GM18517 (cell line): ENCODE data around the gene FFAR1.
"Not testable (repeated sequence)": the region's sequence is repeated elsewhere in the genome, so short reads cannot be mapped to it uniquely, and the experiment has no call there.

ENCODE experiments used
- ATAC-seq: cut with Tn5 transposase; IDR thresholded peaks from one replicate; pipeline ENCODE4 v1.9.1; 2021; ENCODE audit warnings: mild to moderate bottlenecking, moderate library complexity; ENCODE audit not compliant: unreplicated experiment

FFAR1 gene

DNA sequence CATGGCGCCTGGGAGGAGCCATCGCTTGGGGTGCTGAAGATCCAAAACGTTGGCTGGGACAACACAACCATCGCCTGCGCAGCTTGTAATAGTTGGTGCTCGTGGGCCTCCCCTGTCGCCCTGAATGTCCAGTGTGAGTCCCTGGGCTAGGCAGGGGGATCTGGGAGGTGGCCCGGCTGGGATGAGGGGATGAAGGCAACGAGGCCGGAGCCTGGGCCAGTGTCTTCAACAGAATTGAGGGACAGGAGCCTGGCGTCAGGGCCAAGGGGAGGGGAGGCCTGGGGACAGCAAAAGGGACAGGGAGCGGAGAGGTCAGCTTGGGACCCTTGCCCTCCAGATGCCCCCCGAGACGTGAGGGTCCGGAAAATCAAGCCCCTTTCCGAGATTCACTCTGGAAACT is 6.7 kb upstream of the FFAR1 start:
- no peak for ATAC-seq

DNA sequence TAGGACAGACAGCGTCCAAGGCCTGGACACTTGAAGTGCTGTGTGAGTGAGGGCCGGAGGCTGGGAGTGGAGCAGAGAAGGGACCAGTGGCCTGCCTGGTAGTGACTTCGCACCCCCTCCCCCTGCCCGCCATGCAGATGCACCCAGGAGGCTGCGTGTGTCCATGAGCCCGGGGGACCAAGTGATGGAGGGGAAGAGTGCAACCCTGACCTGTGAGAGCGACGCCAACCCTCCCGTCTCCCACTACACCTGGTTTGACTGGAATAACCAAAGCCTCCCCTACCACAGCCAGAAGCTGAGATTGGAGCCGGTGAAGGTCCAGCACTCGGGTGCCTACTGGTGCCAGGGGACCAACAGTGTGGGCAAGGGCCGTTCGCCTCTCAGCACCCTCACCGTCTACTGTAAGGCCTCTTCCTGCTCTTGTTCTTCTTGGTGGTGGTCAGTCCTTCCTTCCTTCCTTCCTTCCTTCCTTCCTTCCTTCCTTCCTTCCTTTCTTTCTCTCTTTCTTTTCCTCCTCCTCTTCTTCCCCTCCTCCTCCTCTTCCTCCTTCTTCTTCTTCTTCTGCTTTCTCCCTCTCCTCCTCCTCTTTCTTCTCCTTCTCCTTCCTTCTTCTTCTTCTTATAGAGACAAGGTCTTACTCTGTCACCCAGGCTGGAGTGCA is 6.0 kb upstream of the FFAR1 start:
- ATAC-seq: no peak

DNA sequence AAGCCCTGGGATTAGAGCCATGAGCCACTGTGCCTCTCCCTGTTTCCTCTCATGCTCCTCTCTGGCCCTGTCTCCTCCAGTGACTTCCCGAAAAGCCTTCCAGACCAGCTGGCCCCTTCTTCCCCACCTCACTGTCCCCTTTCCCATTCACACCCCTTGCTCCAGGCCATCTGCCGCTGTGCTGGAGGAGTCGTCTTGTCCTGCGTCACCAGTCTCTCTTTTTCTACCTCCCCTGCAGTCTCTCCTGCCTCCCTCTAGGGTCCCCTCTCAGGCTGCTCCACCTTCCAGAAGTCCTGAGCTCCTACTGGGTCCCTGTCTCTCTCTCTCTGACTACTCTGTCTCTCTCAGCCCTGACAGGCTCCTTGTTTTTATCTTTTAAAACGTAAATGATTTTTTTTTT is 5.3 kb upstream of the FFAR1 start:
- no peak for ATAC-seq

DNA sequence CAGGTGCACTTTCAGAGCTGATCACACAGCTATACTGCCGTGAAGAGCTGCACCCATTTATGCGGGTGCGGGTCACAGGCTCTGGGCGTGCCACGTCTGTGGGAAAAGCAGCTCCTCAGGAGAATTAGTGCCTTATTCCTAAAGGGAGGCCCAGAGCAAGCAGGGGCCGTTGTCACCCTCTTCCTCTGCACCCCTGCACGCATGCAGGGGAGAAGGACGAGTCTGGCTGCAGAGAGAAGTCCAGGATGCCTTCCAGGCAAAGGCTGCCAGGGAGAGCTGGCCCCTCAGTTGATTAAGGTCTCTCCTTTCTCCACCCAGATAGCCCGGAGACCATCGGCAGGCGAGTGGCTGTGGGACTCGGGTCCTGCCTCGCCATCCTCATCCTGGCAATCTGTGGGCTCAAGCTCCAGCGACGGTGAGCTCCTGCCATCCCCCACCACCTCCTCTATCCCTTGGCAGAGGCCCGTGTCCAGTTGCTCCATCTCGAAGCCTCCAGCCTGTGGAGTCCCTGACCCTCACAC is 3.1 kb upstream of the FFAR1 start:
- ATAC-seq: no peak

DNA sequence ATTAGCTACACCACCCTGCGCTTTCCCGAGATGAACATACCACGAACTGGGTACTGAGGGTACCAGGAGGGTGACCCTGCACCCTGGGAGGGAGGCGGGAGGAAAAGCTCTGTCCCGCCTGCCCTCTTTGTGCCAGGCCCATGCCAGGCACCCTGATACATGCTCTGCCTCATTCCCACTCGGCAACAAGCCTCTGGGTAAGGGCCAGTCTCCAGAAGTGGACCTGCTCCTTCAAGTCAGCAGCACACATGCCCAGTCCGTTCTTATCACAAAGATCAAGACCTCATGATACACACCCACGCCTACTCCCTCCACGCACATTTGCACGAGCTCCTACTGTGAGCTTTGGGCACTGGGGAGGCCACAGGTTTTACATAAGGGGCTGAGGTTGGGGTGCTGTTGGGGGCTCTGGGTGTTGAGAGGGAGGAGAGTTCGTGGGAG is 2.0 kb upstream of the FFAR1 start:
- ATAC-seq: no peak

DNA sequence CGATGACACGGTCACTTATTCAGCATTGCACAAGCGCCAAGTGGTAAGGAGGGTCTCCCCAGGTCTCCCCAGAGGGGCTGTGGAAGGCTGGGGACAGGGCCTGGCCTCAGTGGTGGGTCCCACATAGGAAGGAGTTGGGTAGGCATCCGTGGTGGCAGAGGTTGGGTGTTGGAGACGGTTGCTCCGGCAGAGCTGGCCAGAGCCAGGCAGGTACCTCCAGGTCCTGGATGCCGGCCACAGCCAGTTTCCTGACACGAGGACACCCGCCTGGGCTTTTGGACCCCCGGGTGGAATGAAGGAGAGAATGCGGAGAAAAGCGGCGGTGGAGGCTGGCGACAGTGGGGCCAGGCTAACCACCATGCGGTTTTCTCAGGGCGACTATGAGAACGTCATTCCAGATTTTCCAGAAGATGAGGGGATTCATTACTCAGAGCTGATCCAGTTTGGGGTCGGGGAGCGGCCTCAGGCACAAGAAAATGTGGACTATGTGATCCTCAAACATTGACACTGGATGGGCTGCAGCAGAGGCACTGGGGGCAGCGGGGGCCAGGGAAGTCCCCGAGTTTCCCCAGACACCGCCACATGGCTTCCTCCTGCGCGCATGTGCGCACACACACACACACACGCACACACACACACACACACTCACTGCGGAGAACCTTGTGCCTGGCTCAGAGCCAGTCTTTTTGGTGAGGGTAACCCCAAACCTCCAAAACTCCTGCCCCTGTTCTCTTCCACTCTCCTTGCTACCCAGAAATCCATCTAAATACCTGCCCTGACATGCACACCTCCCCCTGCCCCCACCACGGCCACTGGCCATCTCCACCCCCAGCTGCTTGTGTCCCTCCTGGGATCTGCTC is 1.3 kb upstream of the FFAR1 start:
- no peak for ATAC-seq

DNA sequence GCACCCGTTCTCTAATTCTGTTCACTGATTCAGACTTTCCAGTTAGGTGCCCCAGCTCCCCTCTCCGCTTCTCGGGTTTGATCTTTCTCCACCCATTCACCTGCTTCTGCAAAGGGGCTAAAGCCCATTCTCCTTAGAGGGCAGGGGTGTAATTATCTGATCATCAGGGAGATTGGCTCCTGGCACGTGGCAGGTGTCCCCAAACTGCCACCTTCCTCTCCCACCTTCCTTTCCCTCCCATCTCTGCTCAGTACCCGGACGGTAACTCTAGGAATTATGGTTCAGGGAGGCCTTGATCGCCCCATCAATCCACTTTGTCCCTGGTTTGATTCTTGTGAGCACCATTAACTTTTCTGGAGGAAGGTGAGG is 212 bp downstream of the FFAR1 start:
- no peak for ATAC-seq

DNA sequence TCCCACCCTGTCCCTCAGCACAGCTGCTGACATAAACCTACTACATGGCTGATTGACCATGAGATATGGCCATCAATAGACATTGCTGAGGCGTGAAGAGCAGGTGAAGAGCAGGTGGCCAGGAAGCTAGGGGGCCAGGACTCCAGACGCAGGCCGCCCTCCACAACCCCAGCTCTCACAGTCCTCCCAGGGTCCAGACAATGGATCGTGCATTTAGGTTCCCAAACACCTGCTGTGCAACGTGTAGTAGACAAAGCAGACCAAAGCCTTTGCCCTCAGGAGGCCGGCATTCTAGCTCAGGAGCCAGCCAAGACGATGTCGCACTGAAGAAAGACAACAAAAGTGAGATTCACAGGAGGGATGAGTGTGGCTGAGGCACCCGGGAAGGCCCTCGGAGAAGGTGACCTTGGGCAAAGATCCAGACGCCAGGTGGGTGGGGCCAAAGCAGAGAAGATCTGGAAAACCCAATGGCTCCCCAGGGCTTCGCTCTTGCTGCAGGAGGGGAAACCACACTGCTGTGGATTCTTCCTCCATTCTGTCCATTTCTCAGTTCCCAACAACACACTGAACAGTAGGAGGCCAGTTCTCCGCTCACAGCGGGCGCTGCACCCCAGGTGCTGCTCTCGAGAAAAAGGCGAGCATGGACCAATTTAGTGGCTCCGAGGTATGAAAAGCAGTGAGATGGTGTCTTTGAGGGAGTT is 1.4 kb downstream of the FFAR1 start:
- no peak for ATAC-seq

DNA sequence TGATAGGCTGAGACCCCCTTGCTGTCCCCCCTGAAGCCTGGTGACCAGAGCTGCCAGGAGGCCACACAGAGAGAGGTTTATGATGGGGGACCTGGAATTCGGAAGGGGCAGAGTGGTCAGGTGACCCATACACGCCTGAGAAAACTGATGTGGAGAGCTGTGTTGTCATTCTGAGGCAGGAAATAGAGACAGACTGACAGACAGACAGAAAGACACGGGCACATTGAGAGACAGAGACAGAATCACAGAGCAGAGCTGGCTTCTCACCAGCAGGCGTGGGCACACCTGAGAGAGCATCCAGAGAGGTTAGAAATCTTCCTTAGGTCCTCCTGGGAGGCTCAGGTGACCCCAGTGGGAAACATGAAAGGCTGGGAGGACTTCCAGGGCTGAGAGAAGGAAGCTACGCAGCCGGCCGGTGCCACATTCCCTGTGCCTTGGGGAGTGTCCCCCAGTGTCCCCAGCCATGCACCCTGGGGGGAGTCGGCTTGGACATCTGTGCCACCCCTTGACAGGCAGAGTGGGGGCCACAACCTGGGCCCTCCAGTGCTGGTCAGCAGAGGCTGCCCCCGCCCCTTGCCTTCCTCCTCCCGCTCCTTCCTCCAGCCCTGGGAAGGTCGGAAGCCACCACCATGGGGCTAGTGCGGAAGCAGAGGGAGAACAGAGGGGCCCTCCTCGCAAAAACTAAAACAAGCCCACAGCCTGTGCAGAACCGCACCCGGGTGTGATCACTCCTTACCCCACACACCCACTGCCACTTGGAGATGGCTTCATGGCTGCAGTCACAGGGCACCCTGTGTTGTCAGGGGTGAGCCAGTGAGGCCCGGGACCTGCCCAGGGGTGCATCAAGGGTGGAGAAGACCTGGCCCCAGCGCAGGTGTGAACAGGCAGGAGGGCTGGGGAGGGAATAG is 2.2 kb downstream of the FFAR1 start:
- no peak for ATAC-seq

DNA sequence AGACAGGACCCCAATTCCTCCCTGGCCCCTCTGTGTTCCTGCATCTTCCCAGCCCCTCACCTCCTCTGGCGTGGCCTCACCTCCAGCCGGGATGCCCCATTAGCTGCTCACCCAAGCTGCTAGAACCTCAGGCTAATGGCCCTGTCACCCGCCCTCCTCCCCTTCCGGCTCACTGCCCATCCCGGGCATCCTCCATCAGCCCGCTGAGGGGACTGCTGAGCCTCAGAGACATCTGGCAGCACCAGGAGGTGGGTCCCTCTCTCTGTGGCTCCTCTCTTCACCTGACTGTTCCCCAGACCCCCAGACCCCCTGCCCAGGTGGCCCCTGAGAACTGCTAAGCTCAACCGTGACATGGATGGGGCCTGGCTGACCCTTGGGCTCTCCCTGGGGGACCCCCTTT is 2.9 kb downstream of the FFAR1 start:
- no peak for ATAC-seq

DNA sequence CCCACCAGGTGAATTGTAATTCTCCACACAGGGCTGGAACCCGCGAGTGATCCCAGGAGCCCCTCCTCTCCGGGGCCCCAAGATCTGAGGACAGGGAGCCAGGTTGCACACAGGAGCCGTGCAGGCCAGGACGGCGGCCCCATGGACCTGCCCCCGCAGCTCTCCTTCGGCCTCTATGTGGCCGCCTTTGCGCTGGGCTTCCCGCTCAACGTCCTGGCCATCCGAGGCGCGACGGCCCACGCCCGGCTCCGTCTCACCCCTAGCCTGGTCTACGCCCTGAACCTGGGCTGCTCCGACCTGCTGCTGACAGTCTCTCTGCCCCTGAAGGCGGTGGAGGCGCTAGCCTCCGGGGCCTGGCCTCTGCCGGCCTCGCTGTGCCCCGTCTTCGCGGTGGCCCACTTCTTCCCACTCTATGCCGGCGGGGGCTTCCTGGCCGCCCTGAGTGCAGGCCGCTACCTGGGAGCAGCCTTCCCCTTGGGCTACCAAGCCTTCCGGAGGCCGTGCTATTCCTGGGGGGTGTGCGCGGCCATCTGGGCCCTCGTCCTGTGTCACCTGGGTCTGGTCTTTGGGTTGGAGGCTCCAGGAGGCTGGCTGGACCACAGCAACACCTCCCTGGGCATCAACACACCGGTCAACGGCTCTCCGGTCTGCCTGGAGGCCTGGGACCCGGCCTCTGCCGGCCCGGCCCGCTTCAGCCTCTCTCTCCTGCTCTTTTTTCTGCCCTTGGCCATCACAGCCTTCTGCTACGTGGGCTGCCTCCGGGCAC is 3.9 kb downstream of the FFAR1 start:
- no peak for ATAC-seq

DNA sequence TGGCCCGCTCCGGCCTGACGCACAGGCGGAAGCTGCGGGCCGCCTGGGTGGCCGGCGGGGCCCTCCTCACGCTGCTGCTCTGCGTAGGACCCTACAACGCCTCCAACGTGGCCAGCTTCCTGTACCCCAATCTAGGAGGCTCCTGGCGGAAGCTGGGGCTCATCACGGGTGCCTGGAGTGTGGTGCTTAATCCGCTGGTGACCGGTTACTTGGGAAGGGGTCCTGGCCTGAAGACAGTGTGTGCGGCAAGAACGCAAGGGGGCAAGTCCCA is 4.4 kb downstream of the FFAR1 start:
- ATAC-seq: no peak

DNA sequence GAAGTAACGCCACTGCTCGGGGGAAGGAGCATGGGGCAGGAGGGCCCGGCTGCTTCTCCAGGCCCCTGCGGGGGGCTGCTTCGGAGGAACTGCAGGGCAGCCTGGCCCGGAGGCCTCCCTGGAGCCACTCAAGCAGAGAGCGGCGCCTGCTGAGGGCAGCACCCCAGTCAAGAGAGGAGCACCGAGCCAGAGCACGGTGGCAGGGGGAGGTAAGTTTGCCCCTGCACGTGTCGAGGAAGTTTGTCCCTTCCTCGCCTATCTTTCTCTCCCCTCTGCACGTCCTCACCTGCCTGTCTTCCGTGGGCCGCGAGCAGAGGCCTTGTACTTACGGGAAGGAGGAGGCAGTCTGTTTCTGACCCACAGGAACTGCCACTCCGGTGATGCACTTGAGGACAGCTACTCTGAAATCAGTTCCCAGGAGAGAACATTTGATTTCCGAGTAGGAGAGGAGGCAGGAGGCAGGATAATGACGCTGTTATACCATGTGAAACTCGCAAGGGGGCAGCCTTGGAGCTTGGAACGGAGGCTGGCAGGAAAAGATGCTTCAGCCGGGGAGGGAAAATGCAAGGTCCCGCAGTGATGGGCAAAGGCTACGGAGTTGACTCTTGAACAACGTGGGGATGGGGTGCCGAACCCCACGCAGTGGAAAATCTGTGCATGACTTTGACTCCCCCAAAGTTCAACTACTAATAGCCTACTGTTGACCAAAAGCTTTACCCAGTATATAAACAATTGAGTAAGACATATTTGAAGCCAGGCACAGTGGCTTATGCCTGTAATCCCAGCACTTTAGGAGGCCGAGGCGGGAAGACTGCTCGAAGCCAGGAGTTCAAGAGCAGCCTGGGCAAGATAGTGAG is 5.0 kb downstream of the FFAR1 start:
- ATAC-seq: no peak

DNA sequence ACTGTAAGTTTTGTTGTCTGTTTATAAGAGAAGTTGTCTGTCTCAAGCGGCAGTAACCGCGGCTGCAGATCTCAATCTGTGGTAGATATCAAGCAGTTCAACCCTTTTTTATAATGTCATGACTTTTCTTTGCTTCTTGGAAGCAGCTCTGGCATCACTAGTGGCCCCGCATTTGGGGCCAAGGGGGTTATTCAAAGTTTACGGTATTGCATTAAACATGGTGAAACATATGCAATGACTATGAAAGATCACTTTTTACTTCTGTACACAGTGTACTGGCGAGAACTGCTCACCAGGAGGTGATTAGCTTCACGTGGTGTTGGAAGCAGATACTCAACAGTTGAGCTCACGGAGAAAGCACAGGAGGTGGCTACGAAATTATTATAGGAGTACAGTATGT is 5.9 kb downstream of the FFAR1 start:
- ATAC-seq: no peak

DNA sequence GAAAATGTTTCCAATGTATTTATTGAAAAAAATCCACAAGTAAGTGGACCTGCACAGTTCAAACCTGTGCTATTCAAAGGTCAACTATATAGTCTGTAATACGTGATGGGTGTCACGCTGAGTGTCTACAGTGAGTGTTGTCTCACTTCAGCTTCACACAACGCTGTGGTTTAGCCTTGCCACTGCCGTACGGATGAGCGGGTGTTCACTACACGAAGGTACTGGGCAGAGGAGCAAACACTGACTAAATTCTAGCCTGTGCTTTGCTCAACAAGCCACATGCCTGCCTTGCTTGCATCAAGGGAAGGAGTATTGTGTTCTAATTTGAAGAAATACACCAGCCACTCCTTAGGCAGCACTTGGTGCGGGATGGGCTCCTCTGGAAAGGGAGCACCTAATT is 7.2 kb downstream of the FFAR1 start:
- ATAC-seq: no peak

DNA sequence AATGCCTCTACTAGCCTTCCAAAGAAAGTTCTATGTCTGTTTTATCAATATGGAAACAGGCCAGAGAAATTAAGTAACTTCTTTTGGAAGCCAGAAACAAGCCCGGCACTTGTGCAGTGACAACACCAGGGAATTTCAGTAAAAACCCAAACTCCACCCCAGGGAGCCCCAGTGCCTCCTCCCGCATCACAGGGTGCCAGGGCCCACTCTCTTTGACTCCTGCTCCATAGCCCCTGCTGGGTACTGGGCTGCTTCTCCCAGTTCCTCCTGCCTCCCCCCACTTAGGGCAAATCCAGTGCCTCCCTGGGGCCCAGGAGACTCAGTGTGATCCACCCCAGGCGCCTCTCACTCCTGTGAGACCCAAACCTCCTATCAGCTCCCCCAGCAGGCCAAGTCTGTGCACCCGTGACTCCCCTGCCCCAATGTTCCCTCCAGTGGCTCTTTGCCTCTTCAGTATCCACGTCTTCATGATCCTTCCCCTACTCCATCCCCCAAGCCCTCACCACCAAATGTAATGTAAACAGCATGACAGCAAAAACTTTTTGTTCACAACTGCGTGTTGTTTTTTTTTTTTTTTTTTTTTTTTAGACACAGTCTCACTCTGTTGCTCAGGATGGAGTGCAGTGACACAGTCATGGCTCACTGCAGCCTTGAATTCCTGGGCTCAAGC is 8.2 kb downstream of the FFAR1 start:
- no peak for ATAC-seq

DNA sequence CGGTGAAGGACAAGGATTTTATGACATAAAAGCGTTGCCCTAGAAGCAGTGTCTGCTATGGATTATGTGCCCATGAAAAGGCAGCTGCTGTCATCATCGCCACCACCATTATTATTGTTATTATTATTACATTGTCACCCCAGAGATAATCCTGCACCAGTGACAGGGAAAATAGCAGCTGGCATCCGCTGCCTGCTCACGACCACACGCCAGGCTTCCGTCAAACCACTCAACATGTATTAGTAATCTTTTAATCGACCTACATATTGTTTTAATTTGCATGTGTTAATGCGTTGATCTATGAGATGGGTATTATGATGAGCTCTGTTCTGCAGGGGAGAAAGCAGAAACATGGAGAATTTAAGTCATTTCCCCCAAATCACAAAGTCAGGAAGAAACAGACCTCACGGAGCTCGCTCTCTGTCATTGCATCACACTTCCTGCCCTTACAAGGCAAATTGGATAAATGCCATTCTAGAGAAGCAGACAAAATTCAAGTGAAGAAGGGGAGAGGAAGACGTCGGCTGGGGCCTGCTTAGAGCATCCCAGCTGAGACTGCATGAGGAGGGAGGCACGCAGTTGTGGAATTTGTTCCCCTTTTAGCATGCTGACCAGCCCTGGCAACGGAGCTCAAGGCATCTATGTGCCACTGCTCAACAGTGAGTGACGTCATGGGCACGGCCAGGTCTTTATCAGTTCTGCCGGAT is 10.3 kb downstream of the FFAR1 start, which contains the start of gene FFAR3:
Gene FFAR3 (plus strand): TSS at position 594 of the 707 bp plus-strand sequence. CDS start 431 bp downstream, outside the sequence.
- ATAC-seq: no peak

DNA sequence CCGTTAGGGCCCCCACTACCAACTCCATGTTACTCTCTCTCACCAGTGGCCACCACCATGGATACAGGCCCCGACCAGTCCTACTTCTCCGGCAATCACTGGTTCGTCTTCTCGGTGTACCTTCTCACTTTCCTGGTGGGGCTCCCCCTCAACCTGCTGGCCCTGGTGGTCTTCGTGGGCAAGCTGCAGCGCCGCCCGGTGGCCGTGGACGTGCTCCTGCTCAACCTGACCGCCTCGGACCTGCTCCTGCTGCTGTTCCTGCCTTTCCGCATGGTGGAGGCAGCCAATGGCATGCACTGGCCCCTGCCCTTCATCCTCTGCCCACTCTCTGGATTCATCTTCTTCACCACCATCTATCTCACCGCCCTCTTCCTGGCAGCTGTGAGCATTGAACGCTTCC is 11.1 kb downstream of the FFAR1 start:
- not testable (repeated sequence) for ATAC-seq
